ENCODE results near the gene SHLD1. TPM values are rescaled to one million over a fixed set of nuclear protein-coding genes. Genes with fewer than 3 reads are reported as not detected.
A peak's percentile ranks its signal among the peaks of the same experiment; 100 is the strongest.
"Not testable (repeated sequence)": the region's sequence is repeated elsewhere in the genome, so short reads cannot be mapped to it uniquely, and the experiment has no call there.

Gene SHLD1
- total RNA-seq, 2 donors from 2014 or later: 10.1 to 14.4 TPM

GRCh38 chr20:5796331-5797040 is 46.3 kb downstream of the SHLD1 start:
- H3K4me1 Mint-ChIP-seq (ENCODE audit: low read depth): peaks cover 5% of the 10 kb centered on the region
- no peak overlapping the region for H3K4me3 Mint-ChIP-seq
- DNase-seq (no peak), ATAC-seq (replicated peaks in 1 of 2) (no peak)
- H3K27me3 Mint-ChIP-seq (ENCODE audit: low read depth): no peaks in the 10 kb centered on the region
- H3K9me3 Mint-ChIP-seq: no peaks in the 10 kb centered on the region
- peaks cover 0 to 2% of the 10 kb centered on the region in 2 donors for H3K36me3 Mint-ChIP-seq (ENCODE audit: insufficient read depth in 2 of 2)
- H3K27ac Mint-ChIP-seq: no peak overlapping the region

GRCh38 chr20:5797165-5797564 is 47.0 kb downstream of the SHLD1 start:
- H3K9me3 Mint-ChIP-seq: no peaks in the 10 kb centered on the region
- no peak for ATAC-seq (replicated peaks in 1 of 2)
- H3K27ac Mint-ChIP-seq: no peak overlapping the region
- H3K27me3 Mint-ChIP-seq (ENCODE audit: low read depth): no peaks in the 10 kb centered on the region
- no peak overlapping the region for H3K4me3 Mint-ChIP-seq
- peaks cover 0 to 1% of the 10 kb centered on the region in 2 donors for H3K36me3 Mint-ChIP-seq (ENCODE audit: insufficient read depth in 2 of 2)
- DNase-seq: no peak
- peaks cover 7% of the 10 kb centered on the region for H3K4me1 Mint-ChIP-seq (ENCODE audit: low read depth)

GRCh38 chr20:5797843-5798462 is 47.8 kb downstream of the SHLD1 start:
- Mint-ChIP-seq H3K27me3 (ENCODE audit: low read depth) (no peaks in the 10 kb centered on the region), H3K4me3 (no peak overlapping the region), H3K4me1 (ENCODE audit: low read depth) (peaks cover 13% of the 10 kb centered on the region), H3K36me3 (ENCODE audit: insufficient read depth in 2 of 2) (peaks cover 0 to 3% of the 10 kb centered on the region in 2 donors), H3K27ac (no peak overlapping the region), H3K9me3 (no peaks in the 10 kb centered on the region)
- DNase-seq (no peak), ATAC-seq (replicated peaks in 1 of 2) (no peak)

- not testable (repeated sequence) for H3K4me1 Mint-ChIP-seq (ENCODE audit: low read depth); DNase-seq; H3K27me3 Mint-ChIP-seq (ENCODE audit: low read depth); H3K4me3 Mint-ChIP-seq; ATAC-seq (replicated peaks in 1 of 2); H3K36me3 Mint-ChIP-seq (ENCODE audit: insufficient read depth in 2 of 2); H3K27ac Mint-ChIP-seq; H3K9me3 Mint-ChIP-seq
Measured at GRCh38 chr20:5803754-5804303, 53.6 kb downstream of the SHLD1 start.

DNA sequence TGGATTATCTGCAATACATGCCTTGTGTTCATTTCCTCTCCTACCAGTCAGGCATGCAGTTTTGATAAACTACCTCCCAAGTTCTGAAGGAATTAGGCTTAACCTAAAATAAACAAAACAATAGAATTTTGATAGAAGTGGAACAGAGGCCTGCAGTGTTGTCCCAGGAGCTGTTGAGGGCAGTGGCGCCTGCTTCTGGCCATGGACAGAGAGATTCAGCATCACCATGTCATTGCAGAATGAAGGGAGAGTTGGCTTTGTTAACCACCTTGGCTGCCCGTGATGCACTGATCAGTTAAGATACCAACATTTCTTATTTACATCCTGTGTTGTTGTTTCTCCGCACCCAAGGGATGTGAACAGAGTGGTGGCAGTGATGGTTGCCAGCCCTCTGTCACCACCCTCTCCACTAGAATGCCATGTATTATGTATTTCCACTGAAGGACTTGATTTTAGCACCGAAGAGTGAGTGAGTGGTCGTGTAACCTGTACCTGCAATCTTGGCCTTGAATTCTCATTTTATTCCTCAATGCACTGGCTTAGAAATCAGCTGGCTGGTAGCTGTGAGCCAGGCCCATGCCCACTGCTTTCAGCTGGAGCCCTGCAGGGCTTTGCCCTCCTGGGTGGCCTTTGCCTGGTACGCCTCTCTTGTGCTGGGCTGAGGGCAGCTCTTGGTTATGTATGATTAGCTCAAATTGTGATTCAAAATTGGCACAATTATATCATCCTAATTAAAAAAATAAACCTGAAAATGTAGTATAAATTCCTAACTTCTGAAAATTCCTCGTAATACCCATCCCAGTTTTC is 56.5 kb downstream of the SHLD1 start:
- Mint-ChIP-seq H3K36me3 (ENCODE audit: insufficient read depth in 2 of 2) (peaks cover 0 to 3% of the 10 kb centered on the region in 2 donors), H3K4me3 (no peak overlapping the region), H3K4me1 (ENCODE audit: low read depth) (peaks cover 7% of the 10 kb centered on the region), H3K9me3 (no peaks in the 10 kb centered on the region), H3K27ac (no peak overlapping the region), H3K27me3 (ENCODE audit: low read depth) (no peaks in the 10 kb centered on the region)
- DNase-seq (no peak), ATAC-seq (replicated peaks in 1 of 2) (no peak)

DNA sequence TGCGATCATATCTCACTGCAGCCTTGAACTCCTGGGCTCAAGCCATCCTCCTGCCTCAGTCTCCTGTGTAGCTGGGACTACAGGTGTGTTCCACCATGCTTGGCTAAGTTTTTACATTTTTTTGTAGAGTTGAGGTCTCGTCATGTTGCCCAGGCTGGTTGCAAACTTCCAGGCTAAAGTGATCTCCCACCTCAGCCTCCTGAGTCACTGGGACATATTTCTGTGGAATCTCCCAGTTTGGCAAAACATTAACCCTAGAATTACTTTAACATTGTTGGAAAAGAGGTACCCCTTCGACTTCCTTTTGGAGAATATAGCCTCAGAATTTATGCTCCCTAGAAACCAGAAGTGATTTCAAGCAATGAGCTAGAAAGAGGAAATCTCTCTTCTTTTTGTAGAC is 57.2 kb downstream of the SHLD1 start:
- no peaks in the 10 kb centered on the region for H3K36me3 Mint-ChIP-seq (ENCODE audit: insufficient read depth in 2 of 2)
- peaks cover 3% of the 10 kb centered on the region for H3K4me1 Mint-ChIP-seq (ENCODE audit: low read depth)
- H3K27me3 Mint-ChIP-seq (ENCODE audit: low read depth): no peaks in the 10 kb centered on the region
- DNase-seq (no peak), ATAC-seq (replicated peaks in 1 of 2) (no peak)
- H3K27ac Mint-ChIP-seq: peak overlapping the region; percentile 12
- no peaks in the 10 kb centered on the region for H3K9me3 Mint-ChIP-seq
- no peak overlapping the region for H3K4me3 Mint-ChIP-seq

GRCh38 chr20:5808901-5809300 is 58.7 kb downstream of the SHLD1 start:
- H3K27me3 Mint-ChIP-seq (ENCODE audit: low read depth): no peaks in the 10 kb centered on the region
- no peaks in the 10 kb centered on the region for H3K9me3 Mint-ChIP-seq
- H3K36me3 Mint-ChIP-seq (ENCODE audit: insufficient read depth in 2 of 2): no peaks in the 10 kb centered on the region
- DNase-seq: no peak
- peak overlapping the region; percentile 56 for H3K27ac Mint-ChIP-seq
- no peak for ATAC-seq (replicated peaks in 1 of 2)
- H3K4me1 Mint-ChIP-seq (ENCODE audit: low read depth): no peaks in the 10 kb centered on the region
- H3K4me3 Mint-ChIP-seq: no peak overlapping the region

GRCh38 chr20:5809495-5809894 is 59.3 kb downstream of the SHLD1 start:
- Mint-ChIP-seq H3K4me3 (no peak overlapping the region), H3K4me1 (ENCODE audit: low read depth) (no peaks in the 10 kb centered on the region), H3K9me3 (no peaks in the 10 kb centered on the region), H3K27ac (no peak overlapping the region), H3K27me3 (ENCODE audit: low read depth) (no peaks in the 10 kb centered on the region), H3K36me3 (ENCODE audit: insufficient read depth in 2 of 2) (no peaks in the 10 kb centered on the region)
- ATAC-seq (replicated peaks in 1 of 2): no peak
- no peak for DNase-seq

DNA sequence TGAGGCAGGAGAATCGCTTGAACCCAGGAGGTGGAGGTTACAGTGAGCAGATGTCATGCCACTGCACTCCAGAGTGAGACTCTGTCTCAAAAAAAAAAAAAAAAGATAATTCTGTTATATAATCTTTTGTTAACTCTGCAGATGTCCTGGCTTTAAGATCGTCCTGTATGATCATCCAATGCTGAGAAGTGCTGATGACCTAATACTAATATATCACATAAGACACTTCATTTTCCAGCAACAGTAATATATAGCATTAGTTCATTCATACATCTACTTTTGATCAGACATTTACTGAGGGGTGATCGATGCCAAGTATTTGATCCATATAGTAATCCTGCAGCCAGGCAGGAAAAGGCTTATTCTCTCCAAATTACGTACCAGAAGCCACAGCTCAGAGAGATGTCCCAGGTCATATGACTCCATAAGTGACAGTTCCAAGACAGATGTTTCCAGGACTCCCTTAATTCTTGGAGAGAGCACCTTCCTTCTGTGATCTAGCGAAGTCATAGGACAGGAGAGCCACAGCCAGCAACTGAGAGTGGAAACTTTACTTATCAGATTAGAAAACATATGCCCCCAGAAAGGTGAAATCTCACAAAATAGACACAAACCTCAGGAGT is 60.7 kb downstream of the SHLD1 start:
- Mint-ChIP-seq H3K36me3 (ENCODE audit: insufficient read depth in 2 of 2) (no peaks in the 10 kb centered on the region), H3K4me1 (ENCODE audit: low read depth) (no peaks in the 10 kb centered on the region), H3K4me3 (no peak overlapping the region)

DNA sequence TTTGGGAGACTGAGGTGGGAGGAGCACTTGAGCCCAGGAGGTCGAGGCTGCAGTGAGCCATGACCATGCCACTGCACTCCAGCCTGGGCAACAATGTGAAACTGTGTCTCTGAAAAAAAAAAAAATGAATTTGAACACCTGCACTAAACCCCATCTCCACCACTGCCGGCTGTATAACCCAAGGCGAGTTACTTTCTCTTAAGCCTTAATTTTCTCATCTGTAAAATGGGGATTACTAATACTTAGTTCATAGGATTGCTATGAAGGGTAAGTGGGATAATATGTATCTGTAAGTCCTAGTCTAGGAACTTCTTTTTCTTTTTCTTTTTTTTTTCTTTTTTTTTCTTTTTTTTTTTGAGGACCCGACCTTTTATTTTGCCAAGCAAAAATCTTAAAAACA is 61.5 kb downstream of the SHLD1 start:
- Mint-ChIP-seq H3K36me3 (ENCODE audit: insufficient read depth in 2 of 2) (no peaks in the 10 kb centered on the region), H3K27ac (no peak overlapping the region), H3K4me1 (ENCODE audit: low read depth) (no peaks in the 10 kb centered on the region), H3K27me3 (ENCODE audit: low read depth) (no peaks in the 10 kb centered on the region), H3K4me3 (no peak overlapping the region), H3K9me3 (no peaks in the 10 kb centered on the region)
- no peak for ATAC-seq (replicated peaks in 1 of 2)
- no peak for DNase-seq

More for the DNA sequence above, 60.7 kb downstream of the SHLD1 start:
- no peaks in the 10 kb centered on the region for H3K27me3 Mint-ChIP-seq (ENCODE audit: low read depth)
- H3K9me3 Mint-ChIP-seq: no peaks in the 10 kb centered on the region
- DNase-seq (no peak), ATAC-seq (replicated peaks in 1 of 2) (no peak)
- no peak overlapping the region for H3K27ac Mint-ChIP-seq

DNA sequence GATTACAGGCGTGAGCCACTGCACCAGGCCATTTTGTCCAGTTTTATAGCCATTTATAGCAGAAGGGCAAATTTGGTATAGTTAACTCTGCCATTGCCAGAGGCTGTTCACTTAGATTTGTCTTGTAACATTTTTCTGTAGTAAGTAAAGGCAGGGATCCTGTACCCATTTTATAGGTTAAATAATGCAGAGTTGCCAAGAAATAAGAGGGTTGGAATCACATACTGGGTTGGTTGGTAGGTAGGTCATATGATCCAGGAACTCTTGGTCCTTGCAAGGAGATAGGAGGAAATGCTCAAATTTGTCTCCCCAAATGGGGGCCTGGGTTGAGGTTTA is 68.1 kb downstream of the SHLD1 start:
- DNase-seq (no peak), ATAC-seq (replicated peaks in 1 of 2) (no peak)
- H3K9me3 Mint-ChIP-seq: no peaks in the 10 kb centered on the region
- H3K4me1 Mint-ChIP-seq (ENCODE audit: low read depth): peaks cover 8% of the 10 kb centered on the region
- H3K4me3 Mint-ChIP-seq: no peak overlapping the region
- no peaks in the 10 kb centered on the region for H3K36me3 Mint-ChIP-seq (ENCODE audit: insufficient read depth in 2 of 2)
- H3K27me3 Mint-ChIP-seq (ENCODE audit: low read depth): no peaks in the 10 kb centered on the region
- H3K27ac Mint-ChIP-seq: no peak overlapping the region

DNA sequence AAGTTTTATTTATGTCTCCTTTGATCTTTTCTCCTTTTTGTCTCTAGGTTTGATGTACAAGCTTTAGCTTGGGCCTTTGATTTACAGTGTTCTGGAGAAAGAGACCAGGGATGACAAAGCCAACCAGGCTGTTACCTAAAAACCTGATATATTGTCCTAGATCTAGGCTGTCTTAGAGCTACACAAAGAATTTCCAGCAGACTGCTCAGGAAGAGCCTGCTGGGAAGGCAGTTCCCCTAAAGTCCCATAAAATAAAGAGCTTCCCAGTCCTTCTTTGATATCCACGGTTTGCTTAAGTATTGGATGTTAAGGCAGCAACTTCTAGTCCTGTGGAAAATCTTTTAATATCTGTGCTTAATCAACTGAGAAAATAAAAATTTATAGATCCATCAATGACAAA is 70.5 kb downstream of the SHLD1 start:
- DNase-seq (no peak), ATAC-seq (replicated peaks in 1 of 2) (no peak)
- no peaks in the 10 kb centered on the region for H3K36me3 Mint-ChIP-seq (ENCODE audit: insufficient read depth in 2 of 2)
- no peak overlapping the region for H3K4me3 Mint-ChIP-seq
- H3K27me3 Mint-ChIP-seq (ENCODE audit: low read depth): no peaks in the 10 kb centered on the region
- peaks cover 23% of the 10 kb centered on the region for H3K4me1 Mint-ChIP-seq (ENCODE audit: low read depth)
- H3K9me3 Mint-ChIP-seq: no peaks in the 10 kb centered on the region
- H3K27ac Mint-ChIP-seq: no peak overlapping the region
